ENCODE measurements around the gene KRT4. TPM values are rescaled to one million over a fixed set of nuclear protein-coding genes. Genes with fewer than 3 reads are reported as not detected.

The KRT4 gene
- total and polyA plus RNA-seq, 10 donors = 0.37 to 3.4 (median 0.97) TPM; not detected in 6

GRCh38 chr12:52837413-52837741, 23.5 kb upstream of the KRT4 start:
- DNase-seq = peak; percentile 36
- TF ChIP-seq POLR2AphosphoS5 (IDR thresholded peaks at IDR 0.05) = no peak
- no peak for TF ChIP-seq POLR2A (IDR thresholded peaks at IDR 0.05)
- TF ChIP-seq, protein P1, sequence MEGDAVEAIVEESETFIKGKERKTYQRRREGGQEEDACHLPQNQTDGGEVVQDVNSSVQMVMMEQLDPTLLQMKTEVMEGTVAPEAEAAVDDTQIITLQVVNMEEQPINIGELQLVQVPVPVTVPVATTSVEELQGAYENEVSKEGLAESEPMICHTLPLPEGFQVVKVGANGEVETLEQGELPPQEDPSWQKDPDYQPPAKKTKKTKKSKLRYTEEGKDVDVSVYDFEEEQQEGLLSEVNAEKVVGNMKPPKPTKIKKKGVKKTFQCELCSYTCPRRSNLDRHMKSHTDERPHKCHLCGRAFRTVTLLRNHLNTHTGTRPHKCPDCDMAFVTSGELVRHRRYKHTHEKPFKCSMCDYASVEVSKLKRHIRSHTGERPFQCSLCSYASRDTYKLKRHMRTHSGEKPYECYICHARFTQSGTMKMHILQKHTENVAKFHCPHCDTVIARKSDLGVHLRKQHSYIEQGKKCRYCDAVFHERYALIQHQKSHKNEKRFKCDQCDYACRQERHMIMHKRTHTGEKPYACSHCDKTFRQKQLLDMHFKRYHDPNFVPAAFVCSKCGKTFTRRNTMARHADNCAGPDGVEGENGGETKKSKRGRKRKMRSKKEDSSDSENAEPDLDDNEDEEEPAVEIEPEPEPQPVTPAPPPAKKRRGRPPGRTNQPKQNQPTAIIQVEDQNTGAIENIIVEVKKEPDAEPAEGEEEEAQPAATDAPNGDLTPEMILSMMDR (IDR thresholded peaks at IDR 0.05 in 8 of 11, conservative IDR thresholded peaks at IDR 0.05 in 3 of 11) = no peak
- Histone ChIP-seq H3K9me3 (no peaks in the 10 kb centered on the region), H3K36me3 (no peaks in the 10 kb centered on the region), H3K27ac (no peak overlapping the region), H3K4me3 (no peak overlapping the region), H3K27me3 (replicated peaks in 1 of 7) (peaks cover 0 to 40% (median 0%) of the 10 kb centered on the region in 7 donors), H3K4me1 (peaks cover 0 to 14% (median 0%) of the 10 kb centered on the region in 6 donors)
- WGBS, 5 donors = 69 to 87% (median 84%) methylated on average over 9 of the region's 9 CpGs
- intact Hi-C loops (cut with DNase I; ENCODE audit: low total_unique reads) = no loop called here

- TF ChIP-seq POLR2AphosphoS5 (IDR thresholded peaks at IDR 0.05) (no peak), POLR2A (IDR thresholded peaks at IDR 0.05) (no peak)
- TF ChIP-seq, protein P1 (IDR thresholded peaks at IDR 0.05 in 8 of 11, conservative IDR thresholded peaks at IDR 0.05 in 3 of 11) = no peak
- Histone ChIP-seq H3K27me3 (replicated peaks in 1 of 7) (peaks cover 0 to 40% (median 0%) of the 10 kb centered on the region in 7 donors), H3K4me3 (no peak overlapping the region), H3K27ac (no peak overlapping the region), H3K36me3 (no peaks in the 10 kb centered on the region), H3K4me1 (peaks cover 0 to 14% (median 0%) of the 10 kb centered on the region in 6 donors), H3K9me3 (no peaks in the 10 kb centered on the region)
- intact Hi-C loops (cut with DNase I; ENCODE audit: low total_unique reads) = no loop called here
- 77 to 85% (median 82%) methylated on average over 5 to 9 of the region's 9 CpGs for WGBS, 5 donors
- peak; percentile 49 for DNase-seq
Observed at GRCh38 chr12:52836491-52837412, 22.8 kb upstream of the KRT4 start.

- Histone ChIP-seq H3K27ac (no peak overlapping the region), H3K9me3 (no peaks in the 10 kb centered on the region), H3K4me3 (no peak overlapping the region), H3K36me3 (no peaks in the 10 kb centered on the region), H3K4me1 (peaks cover 0 to 14% (median 0%) of the 10 kb centered on the region in 6 donors), H3K27me3 (replicated peaks in 1 of 7) (peaks cover 0 to 40% (median 0%) of the 10 kb centered on the region in 7 donors)
- peak; percentile 72 for DNase-seq
- TF ChIP-seq POLR2A (IDR thresholded peaks at IDR 0.05) (no peak), POLR2AphosphoS5 (IDR thresholded peaks at IDR 0.05) (no peak)
- TF ChIP-seq, protein P1 (IDR thresholded peaks at IDR 0.05 in 8 of 11, conservative IDR thresholded peaks at IDR 0.05 in 3 of 11) = no peak
- intact Hi-C loops (cut with DNase I; ENCODE audit: low total_unique reads) = no loop called here
- WGBS, 5 donors = 52 to 69% (median 58%) methylated on average over 7 of the region's 7 CpGs
Observed at GRCh38 chr12:52836042-52836466, 22.1 kb upstream of the KRT4 start.
